Esophagus muscularis mucosa (tissue), 3 donors: ENCODE data around the gene AAGAB.

Source experiments
- CTCF ChIP-seq, 3 experiments: fragments of 200-600 bp in 2 of 3; fragments of 450-650 bp in 1 of 3; sonication (generic) in 2 of 3; IDR thresholded peaks; one replicate each; pipeline ENCODE4 v1.5.1; 2017 to 2019; ENCODE audit warnings: antibody characterized with exemption in 3 of 3, mild to moderate bottlenecking in 2 of 3, moderate library complexity in 1 of 3
- POLR2AphosphoS5 ChIP-seq, 2 donors: sonication (generic); formaldehyde crosslinking; IDR thresholded peaks; one replicate each; pipeline ENCODE4 v1.6.1; 2017; ENCODE audit warnings: antibody characterized with exemption in 2 of 2

- TF ChIP-seq POLR2AphosphoS5 (IDR thresholded peaks at IDR 0.05), result peak in 1 of 2 donors; percentile 44
- no peak for TF ChIP-seq CTCF (IDR thresholded peaks at IDR 0.05)
These were observed 76.7 kb downstream of the AAGAB start for GRCh38 chr15:67177752-67178151.
